Stimulated activated CD8-positive, alpha-beta memory T cell treated with anti-CD3 and anti-CD28 coated beads, Interleukin-12 subunit alpha, Interleukin-12 subunit beta, amount 100 ng/mL, for 1 hour (primary cell): ENCODE measurements around the gene FRMPD4.

Experiments used
- DNase-seq: peaks from one replicate; pipeline ENCODE4 v3.0.0-alpha.2; 2020; ENCODE audit warnings: low read depth

Gene FRMPD4

GRCh38 chrX:12210971-12211370 is 72.7 kb downstream of the FRMPD4 start:
- no peak for DNase-seq

GRCh38 chrX:12223650-12224049 is 85.4 kb downstream of the FRMPD4 start:
- DNase-seq: no peak

- DNase-seq: no peak
Measured at GRCh38 chrX:12225107-12225506, 86.8 kb downstream of the FRMPD4 start.

GRCh38 chrX:12227412-12228041 is 89.3 kb downstream of the FRMPD4 start:
- no peak for DNase-seq

GRCh38 chrX:12228862-12229261 is 90.6 kb downstream of the FRMPD4 start:
- no peak for DNase-seq

- DNase-seq: no peak
Measured at GRCh38 chrX:12229986-12230385, 91.7 kb downstream of the FRMPD4 start.

- DNase-seq: no peak
Measured at GRCh38 chrX:12234534-12235329, 96.5 kb downstream of the FRMPD4 start.

GRCh38 chrX:12236156-12236555 is 97.9 kb downstream of the FRMPD4 start:
- no peak for DNase-seq

- DNase-seq: no peak
Measured at GRCh38 chrX:12237131-12237530, 98.9 kb downstream of the FRMPD4 start.

GRCh38 chrX:12237771-12238170 is 99.5 kb downstream of the FRMPD4 start:
- no peak for DNase-seq

GRCh38 chrX:12239356-12240082 is 101.2 kb downstream of the FRMPD4 start:
- DNase-seq: no peak

GRCh38 chrX:12240491-12240890 is 102.2 kb downstream of the FRMPD4 start:
- DNase-seq: no peak

- no peak for DNase-seq
Measured at GRCh38 chrX:12241026-12241425, 102.8 kb downstream of the FRMPD4 start.

GRCh38 chrX:12245650-12246645 is 107.7 kb downstream of the FRMPD4 start:
- no peak for DNase-seq

- DNase-seq: no peak
Measured at GRCh38 chrX:12249997-12250396, 111.7 kb downstream of the FRMPD4 start.

- DNase-seq: no peak
Measured at GRCh38 chrX:12263211-12263610, 124.9 kb downstream of the FRMPD4 start.

GRCh38 chrX:12269484-12269883 is 131.2 kb downstream of the FRMPD4 start:
- DNase-seq: no peak

- DNase-seq: no peak
Measured at GRCh38 chrX:12278151-12278550, 139.9 kb downstream of the FRMPD4 start.

- DNase-seq: no peak
Measured at GRCh38 chrX:12282991-12283390, 144.7 kb downstream of the FRMPD4 start.

GRCh38 chrX:12292996-12293765 is 154.9 kb downstream of the FRMPD4 start:
- no peak for DNase-seq

- no peak for DNase-seq
Measured at GRCh38 chrX:12297353-12297752, 159.1 kb downstream of the FRMPD4 start.
